HG03432 (cell line): ENCODE measurements around the gene ARGFX.
"Not testable (repeated sequence)": the region's sequence is repeated elsewhere in the genome, so short reads cannot be mapped to it uniquely, and the experiment has no call there.

Source experiments
- ATAC-seq: cut with Tn5 transposase; IDR thresholded peaks from one replicate; pipeline ENCODE4 v1.9.1; 2021; ENCODE audit warnings: mild to moderate bottlenecking, moderate library complexity; ENCODE audit not compliant: unreplicated experiment

The ARGFX gene

GRCh38 chr3:121598564-121598963 is 30.8 kb downstream of the ARGFX start:
- ATAC-seq, result no peak

GRCh38 chr3:121599900-121600299 is 32.2 kb downstream of the ARGFX start:
- not testable (repeated sequence) for ATAC-seq

GRCh38 chr3:121601212-121601812 is 33.6 kb downstream of the ARGFX start:
- ATAC-seq, result no peak

GRCh38 chr3:121604759-121605158 is 37.0 kb downstream of the ARGFX start:
- ATAC-seq, result no peak

- ATAC-seq, result no peak
These were observed 38.4 kb downstream of the ARGFX start for GRCh38 chr3:121606106-121606505.
